ENCODE data around the gene TRMT13.
"Not testable (repeated sequence)": the region's sequence is repeated elsewhere in the genome, so short reads cannot be mapped to it uniquely, and the experiment has no call there.

The TRMT13 gene

DNA sequence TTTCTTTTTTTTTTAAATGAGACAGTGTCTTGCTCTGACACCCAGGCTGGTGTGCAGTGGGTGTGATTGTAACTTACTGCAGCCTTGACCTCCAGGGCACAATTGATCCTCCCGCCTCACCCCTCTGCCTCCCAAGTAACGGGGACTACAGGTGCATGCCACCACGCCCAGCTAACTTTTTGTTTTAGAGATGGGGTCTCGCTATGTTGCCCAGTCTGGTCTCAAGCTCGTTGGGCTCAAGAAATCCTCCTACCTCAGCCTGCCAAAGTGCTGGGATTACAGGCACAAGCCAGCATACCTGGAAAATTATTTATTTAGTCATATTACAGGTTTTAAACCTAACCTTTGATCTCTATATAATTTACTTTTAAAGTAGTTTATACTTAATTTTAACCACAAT is 31.7 kb downstream of the TRMT13 start:
- no peak for DNase-seq

DNA sequence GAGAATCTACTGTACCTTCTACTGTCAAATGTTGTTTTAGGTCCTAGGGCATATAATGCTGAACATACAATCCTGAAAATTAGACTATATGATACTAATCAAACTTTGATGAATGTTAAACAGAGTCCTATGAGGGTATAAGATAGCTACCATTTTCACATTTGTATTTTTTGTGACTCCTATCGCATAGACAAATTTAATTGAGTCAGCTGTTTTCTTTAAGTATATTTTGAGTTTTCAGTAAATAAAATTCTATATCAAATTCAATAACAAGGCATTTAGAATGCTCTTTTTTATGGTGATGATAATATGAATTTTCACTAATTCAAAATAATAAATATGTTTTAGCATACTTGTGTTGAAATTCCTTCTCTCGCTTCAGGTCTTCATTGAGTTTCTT is 35.1 kb downstream of the TRMT13 start:
- DNase-seq, result no peak

DNA sequence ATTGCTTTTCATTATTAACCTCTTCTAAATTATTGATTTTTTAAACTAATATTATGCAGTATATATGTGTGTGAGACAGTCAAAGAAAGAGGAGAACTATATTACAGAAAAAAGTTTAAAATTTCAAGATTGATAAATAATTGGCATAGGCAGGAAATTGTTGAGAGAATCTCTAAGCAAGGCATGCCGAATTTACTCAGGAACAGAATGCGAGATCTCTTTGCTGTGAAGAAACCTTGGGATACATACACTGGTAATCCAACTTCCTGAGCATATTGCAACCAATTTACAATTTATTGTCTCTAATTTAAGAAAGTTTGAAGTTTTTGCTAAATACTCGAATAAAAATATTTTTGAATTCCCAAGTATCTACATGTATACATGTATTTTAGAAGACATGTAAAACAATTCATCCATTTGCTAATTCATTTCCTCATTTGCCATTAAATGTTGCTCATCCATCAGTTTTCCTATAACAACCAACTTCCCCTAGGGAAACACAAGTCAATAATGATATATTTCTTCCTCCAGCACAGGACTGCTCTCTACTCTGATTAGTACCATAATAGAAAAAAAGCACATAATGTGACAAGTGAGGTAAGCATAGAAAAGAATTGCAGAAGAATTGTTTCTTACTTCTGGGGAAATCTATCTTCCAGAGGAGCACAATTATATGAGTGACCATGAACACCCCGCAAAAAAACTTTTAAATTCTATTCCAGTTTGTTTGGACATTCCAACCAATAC is 44.5 kb downstream of the TRMT13 start:
- DNase-seq, result no peak

DNA sequence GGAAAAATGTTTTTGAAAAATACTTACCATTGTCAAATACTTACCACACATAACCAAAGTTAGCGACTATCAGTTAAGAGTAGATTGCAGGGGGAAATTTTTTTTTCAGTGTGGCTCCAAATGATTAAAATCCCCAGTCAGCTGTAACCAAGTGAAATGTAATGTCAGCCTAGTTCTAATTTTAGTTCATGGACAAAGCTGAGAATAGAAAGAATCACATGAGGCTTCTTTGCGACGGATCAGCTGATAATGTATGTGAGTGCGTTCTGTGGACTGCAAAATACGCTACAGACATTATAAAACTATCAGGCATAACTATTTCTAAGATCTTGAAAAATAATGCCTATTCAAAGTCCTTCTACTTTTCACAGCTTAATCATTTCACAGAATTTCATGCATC is 45.1 kb downstream of the TRMT13 start, which contains the start of gene LRRC39:
Gene LRRC39, minus strand, starts transcription at position 166 of the 400 bp plus-strand sequence. CDS start 9,740 bp downstream, outside the sequence.
- no peak for DNase-seq

DNA sequence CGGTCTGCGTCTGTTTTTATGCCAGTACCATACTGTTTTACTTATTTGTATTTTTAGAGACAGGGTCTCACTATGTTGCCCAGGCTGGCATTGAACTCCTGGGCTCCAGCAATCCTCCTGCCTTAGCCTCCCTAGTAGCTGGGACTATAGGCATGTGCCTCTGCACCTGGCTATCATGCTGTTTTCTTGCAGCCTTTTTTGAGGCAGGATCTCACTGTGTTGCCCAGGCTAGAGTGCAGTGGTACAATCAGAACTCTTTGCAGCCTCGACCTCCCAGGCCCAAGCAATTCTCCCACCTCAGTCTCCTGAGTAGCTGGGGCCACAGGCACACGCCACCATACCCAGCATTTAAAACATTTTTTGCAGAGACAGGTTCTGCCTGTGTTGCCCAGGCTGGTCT is 50.4 kb downstream of the TRMT13 start:
- no peak for DNase-seq

DNA sequence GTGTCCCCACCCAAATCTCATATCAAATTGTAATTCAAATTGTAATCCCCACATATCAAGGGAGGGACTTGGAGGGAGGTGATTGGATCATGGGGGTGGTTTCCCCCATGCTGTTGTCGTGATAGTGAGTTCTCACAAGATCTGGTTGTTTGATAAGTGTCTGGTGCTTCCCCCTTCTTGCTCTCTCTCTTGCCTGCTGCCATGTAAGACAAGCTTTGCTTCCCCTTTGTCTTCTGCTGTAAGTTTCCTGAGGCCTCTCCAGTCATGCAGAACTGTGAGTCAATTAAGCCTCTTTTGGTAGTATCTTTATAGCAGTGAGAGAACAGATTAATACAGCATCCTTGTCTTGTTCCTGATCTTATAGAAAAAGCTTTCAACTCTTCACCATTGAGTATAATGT is 51.6 kb downstream of the TRMT13 start:
- DNase-seq, result no peak

DNA sequence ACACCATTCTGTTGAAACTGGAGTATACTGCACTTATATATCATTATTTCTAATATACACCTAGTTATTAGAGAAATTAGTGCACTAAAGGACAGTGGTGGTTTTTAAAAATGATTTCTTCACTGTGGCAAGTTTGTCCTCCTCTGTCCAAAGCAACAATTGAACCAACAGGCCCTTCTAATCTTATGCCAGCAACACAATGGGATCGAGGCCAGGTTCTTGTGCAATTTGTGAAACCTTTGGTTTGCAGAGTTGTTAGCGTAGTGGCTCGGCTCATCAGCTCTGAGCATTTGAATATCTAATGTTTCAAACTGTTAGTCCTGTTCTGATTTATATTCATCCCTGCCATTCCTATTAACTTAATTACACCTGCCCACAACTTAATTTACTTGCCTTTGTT is 54.9 kb downstream of the TRMT13 start:
- no peak for DNase-seq

DNA sequence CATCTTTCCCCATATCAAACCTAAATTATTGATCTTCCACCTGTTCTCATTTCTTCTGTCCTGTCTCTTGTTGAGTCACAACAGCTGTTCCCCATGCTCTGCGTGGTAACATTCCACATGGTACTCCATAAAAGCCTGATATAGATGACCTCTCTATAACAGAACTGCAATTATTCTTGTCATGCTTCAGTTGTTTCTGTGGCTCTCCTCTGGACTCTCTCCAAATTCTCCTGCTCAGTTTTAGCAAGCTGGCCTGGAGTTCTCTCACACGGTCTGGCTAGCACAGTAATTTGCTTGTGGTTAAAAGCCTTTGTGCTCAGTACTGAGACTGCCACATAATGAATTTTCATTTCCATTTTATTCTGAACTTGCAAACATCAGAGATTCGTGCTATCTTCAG is 55.7 kb downstream of the TRMT13 start:
- no peak for DNase-seq

DNA sequence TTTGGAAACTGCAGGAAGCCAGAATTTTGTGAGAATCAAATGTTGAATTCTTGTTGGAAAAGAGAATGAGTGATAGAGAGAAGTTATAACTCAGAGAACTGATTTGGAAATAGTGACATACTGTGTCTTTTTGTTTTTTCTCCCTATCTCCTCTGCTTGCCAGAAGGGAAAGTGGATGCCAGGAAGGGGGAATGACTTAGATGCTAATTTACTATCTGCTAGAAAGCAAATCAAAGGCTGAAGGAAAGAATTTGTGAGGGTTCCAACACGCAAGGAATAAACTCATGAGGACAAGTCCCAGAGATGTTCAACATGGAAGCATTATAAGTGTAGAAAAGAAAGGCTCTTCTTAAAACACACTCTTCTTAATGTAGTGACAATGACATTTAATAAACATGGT is 65.6 kb downstream of the TRMT13 start:
- DNase-seq, result no peak

DNA sequence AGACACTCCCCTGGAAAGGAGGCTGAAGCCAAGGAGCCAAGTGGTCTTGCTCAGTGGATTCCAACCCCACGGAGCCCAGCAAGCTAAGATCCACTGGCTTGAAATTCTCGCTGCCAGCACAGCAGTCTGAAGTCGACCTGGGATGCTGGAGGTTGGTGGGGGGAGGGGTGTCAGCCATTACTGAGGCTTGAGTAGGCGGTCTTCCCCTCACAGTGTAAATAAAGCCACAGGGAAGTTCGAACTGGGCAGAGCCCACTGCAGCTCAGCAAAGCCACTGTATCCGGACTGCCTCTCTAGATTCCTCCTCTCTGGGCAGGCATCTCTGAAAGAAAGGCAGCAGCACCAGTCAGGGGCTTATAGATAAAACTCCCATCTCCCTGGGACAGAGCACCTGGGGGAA is 67.1 kb downstream of the TRMT13 start:
- not testable (repeated sequence) for DNase-seq
